ENCODE data around the gene SBF1. TPM values are rescaled to one million over a fixed set of nuclear protein-coding genes. Genes with fewer than 3 reads are reported as not detected.

SBF1 gene
- polyA plus RNA-seq, 1 of the 3 experiments (the other 2 are of a cell fraction): 29.1 TPM

DNA sequence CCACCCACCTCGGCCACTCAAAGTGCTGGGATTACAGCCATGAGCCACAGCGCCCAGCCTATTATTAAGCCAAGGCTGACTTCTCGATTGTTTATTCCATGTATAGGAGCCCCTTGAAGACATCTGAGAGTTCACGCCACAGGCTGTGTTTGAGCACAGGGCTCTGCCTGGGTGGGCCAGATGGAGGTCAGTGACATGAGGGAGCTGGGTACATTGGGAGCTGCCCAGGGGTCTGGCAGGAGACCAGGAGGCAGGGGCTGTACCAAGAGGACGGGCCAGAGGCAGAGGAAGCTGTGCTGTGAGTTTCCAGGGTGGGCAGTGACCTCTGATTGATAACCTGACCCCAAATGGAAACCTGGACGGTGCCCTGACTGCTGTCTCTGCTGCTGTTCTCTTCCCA is 27.3 kb upstream of the SBF1 start:
- H3K27me3 ChIP-seq (ENCODE audit: insufficient read depth): no peaks in the 10 kb centered on the region
- no peak overlapping the region for H3K27ac ChIP-seq (ENCODE audit: low read depth in 2 of 2, low read length in 1 of 2)
- H4K20me1 ChIP-seq (ENCODE audit: insufficient read depth): no peaks in the 10 kb centered on the region
- DNase-seq: no peak
- H3K79me2 ChIP-seq (ENCODE audit: insufficient read depth): peaks cover 21% of the 10 kb centered on the region
- peaks cover 8% of the 10 kb centered on the region for H3F3A ChIP-seq (replicated peaks; ENCODE audit: insufficient read depth)
- ChIA-PET CTCF (no interaction called here), POLR2A (no interaction called here)
- H3K9me3 ChIP-seq: no peaks in the 10 kb centered on the region
- H2AFZ ChIP-seq (ENCODE audit: low read depth): no peak overlapping the region
- H3K36me3 ChIP-seq (replicated peaks in 1 of 2; ENCODE audit: control insufficient read depth in 1 of 2, insufficient read depth in 2 of 2, low read length in 1 of 2): peaks cover 0 to 18% of the 10 kb centered on the region in 2 experiments
- H3K4me2 ChIP-seq: no peak overlapping the region
- peaks cover 0 to 11% of the 10 kb centered on the region in 2 experiments; a peak in 1 of 4 replicates for H3K4me1 ChIP-seq (ENCODE audit: control insufficient read depth in 1 of 2, insufficient read depth in 2 of 2, low read depth in 1 of 2, low read length in 1 of 2)
- no peak overlapping the region for H3K9ac ChIP-seq
- H3K4me3 ChIP-seq (ENCODE audit: low read depth in 2 of 2, low read length in 1 of 2): no peak overlapping the region
- TF ChIP-seq, protein P1, sequence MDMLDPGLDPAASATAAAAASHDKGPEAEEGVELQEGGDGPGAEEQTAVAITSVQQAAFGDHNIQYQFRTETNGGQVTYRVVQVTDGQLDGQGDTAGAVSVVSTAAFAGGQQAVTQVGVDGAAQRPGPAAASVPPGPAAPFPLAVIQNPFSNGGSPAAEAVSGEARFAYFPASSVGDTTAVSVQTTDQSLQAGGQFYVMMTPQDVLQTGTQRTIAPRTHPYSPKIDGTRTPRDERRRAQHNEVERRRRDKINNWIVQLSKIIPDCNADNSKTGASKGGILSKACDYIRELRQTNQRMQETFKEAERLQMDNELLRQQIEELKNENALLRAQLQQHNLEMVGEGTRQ (IDR thresholded peaks at IDR 0.05; ENCODE audit: borderline replicate concordance, low read depth, low read length): no peak
- TF ChIP-seq, protein P2, sequence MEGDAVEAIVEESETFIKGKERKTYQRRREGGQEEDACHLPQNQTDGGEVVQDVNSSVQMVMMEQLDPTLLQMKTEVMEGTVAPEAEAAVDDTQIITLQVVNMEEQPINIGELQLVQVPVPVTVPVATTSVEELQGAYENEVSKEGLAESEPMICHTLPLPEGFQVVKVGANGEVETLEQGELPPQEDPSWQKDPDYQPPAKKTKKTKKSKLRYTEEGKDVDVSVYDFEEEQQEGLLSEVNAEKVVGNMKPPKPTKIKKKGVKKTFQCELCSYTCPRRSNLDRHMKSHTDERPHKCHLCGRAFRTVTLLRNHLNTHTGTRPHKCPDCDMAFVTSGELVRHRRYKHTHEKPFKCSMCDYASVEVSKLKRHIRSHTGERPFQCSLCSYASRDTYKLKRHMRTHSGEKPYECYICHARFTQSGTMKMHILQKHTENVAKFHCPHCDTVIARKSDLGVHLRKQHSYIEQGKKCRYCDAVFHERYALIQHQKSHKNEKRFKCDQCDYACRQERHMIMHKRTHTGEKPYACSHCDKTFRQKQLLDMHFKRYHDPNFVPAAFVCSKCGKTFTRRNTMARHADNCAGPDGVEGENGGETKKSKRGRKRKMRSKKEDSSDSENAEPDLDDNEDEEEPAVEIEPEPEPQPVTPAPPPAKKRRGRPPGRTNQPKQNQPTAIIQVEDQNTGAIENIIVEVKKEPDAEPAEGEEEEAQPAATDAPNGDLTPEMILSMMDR (IDR thresholded peaks at IDR 0.05): no peak
- no peaks in the 10 kb centered on the region for H3K9me2 ChIP-seq
- 97% methylated on average over 5 of the region's 6 CpGs for WGBS (ENCODE audit: low lambda C conversion rate)

DNA sequence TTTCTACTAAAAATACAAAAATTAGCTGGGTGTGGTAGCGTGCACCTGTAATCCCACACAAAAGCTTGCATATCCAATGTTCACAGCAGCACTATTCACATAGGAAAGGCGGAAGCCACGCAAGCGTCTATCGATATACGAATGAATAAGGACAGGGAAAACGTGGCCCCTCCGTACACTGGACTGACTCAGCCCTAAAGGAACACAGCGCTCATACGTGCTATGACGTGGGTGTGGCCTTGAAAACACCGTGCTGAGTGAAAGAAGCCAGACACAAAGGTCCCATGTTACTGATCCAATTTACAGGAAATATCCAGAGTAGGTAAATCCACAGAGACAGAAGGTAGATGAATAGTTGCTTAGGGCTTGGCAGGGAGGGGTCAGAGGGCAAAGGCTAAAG is 25.6 kb upstream of the SBF1 start:
- TF ChIP-seq RFX5 (IDR thresholded peaks at IDR 0.05; ENCODE audit: low read length) (no peak), RXRA (IDR thresholded peaks at IDR 0.05; ENCODE audit: borderline replicate concordance, low read depth) (no peak), EP300 (IDR thresholded peaks at IDR 0.05; ENCODE audit: borderline replicate concordance in 1 of 2, low read depth in 1 of 2, low read length in 1 of 2) (no peak), ELF1 (IDR thresholded peaks at IDR 0.05) (no peak), CHD2 (IDR thresholded peaks at IDR 0.05; ENCODE audit: low read length, partially characterized antibody) (no peak), TCF12 (IDR thresholded peaks at IDR 0.05) (no peak), FOXJ3 (CRISPR knock-in tag; IDR thresholded peaks at IDR 0.05) (no peak), FOXM1 (IDR thresholded peaks at IDR 0.05; ENCODE audit: low read depth) (no peak), NFIC (IDR thresholded peaks at IDR 0.05; ENCODE audit: borderline replicate concordance) (no peak)
- TF ChIP-seq, protein P3, sequence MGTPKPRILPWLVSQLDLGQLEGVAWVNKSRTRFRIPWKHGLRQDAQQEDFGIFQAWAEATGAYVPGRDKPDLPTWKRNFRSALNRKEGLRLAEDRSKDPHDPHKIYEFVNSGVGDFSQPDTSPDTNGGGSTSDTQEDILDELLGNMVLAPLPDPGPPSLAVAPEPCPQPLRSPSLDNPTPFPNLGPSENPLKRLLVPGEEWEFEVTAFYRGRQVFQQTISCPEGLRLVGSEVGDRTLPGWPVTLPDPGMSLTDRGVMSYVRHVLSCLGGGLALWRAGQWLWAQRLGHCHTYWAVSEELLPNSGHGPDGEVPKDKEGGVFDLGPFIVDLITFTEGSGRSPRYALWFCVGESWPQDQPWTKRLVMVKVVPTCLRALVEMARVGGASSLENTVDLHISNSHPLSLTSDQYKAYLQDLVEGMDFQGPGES (IDR thresholded peaks at IDR 0.05; ENCODE audit: low read depth, low read length): no peak
- TF ChIP-seq, protein P4, sequence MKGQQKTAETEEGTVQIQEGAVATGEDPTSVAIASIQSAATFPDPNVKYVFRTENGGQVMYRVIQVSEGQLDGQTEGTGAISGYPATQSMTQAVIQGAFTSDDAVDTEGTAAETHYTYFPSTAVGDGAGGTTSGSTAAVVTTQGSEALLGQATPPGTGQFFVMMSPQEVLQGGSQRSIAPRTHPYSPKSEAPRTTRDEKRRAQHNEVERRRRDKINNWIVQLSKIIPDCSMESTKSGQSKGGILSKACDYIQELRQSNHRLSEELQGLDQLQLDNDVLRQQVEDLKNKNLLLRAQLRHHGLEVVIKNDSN (IDR thresholded peaks at IDR 0.05; ENCODE audit: borderline replicate concordance, low read depth): no peak
- TF ChIP-seq, protein P5, sequence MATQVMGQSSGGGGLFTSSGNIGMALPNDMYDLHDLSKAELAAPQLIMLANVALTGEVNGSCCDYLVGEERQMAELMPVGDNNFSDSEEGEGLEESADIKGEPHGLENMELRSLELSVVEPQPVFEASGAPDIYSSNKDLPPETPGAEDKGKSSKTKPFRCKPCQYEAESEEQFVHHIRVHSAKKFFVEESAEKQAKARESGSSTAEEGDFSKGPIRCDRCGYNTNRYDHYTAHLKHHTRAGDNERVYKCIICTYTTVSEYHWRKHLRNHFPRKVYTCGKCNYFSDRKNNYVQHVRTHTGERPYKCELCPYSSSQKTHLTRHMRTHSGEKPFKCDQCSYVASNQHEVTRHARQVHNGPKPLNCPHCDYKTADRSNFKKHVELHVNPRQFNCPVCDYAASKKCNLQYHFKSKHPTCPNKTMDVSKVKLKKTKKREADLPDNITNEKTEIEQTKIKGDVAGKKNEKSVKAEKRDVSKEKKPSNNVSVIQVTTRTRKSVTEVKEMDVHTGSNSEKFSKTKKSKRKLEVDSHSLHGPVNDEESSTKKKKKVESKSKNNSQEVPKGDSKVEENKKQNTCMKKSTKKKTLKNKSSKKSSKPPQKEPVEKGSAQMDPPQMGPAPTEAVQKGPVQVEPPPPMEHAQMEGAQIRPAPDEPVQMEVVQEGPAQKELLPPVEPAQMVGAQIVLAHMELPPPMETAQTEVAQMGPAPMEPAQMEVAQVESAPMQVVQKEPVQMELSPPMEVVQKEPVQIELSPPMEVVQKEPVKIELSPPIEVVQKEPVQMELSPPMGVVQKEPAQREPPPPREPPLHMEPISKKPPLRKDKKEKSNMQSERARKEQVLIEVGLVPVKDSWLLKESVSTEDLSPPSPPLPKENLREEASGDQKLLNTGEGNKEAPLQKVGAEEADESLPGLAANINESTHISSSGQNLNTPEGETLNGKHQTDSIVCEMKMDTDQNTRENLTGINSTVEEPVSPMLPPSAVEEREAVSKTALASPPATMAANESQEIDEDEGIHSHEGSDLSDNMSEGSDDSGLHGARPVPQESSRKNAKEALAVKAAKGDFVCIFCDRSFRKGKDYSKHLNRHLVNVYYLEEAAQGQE (IDR thresholded peaks at IDR 0.05; ENCODE audit: low read depth, low read length): no peak
- Histone ChIP-seq H3K27ac (ENCODE audit: low read depth in 2 of 2, low read length in 1 of 2) (no peak overlapping the region), H3K4me1 (ENCODE audit: control insufficient read depth in 1 of 2, insufficient read depth in 2 of 2, low read depth in 1 of 2, low read length in 1 of 2) (no peaks in the 10 kb centered on the region; a peak in 1 of 4 replicates), H3K27me3 (ENCODE audit: insufficient read depth) (no peaks in the 10 kb centered on the region), H2AFZ (ENCODE audit: low read depth) (no peak overlapping the region), H3K9ac (no peak overlapping the region), H3K36me3 (replicated peaks in 1 of 2; ENCODE audit: control insufficient read depth in 1 of 2, insufficient read depth in 2 of 2, low read length in 1 of 2) (peaks cover 0 to 18% of the 10 kb centered on the region in 2 experiments), H4K20me1 (ENCODE audit: insufficient read depth) (no peaks in the 10 kb centered on the region), H3K4me2 (no peak overlapping the region), H3F3A (replicated peaks; ENCODE audit: insufficient read depth) (peaks cover 8% of the 10 kb centered on the region), H3K9me3 (no peaks in the 10 kb centered on the region), H3K4me3 (ENCODE audit: low read depth in 2 of 2, low read length in 1 of 2) (no peak overlapping the region), H3K9me2 (no peaks in the 10 kb centered on the region), H3K79me2 (ENCODE audit: insufficient read depth) (peaks cover 5% of the 10 kb centered on the region)
- WGBS (ENCODE audit: low lambda C conversion rate): 99% methylated on average over 12 of the region's 12 CpGs
- DNase-seq: no peak
- ChIA-PET CTCF (no interaction called here), POLR2A (interaction anchor here (1.0 kb wide), 1 partner anchor 25 kb away, joined by 3 read pairs; the partner anchor contains the start of gene SCO2)

Measured in SK-N-SH (cell line).